GM12892 (cell line): Measurements from ENCODE around the gene PARP8.

Experiments used
- POLR2A ChIP-seq: IDR thresholded peaks from 2 replicates; pipeline ENCODE4 v1.6.1; 2011; ENCODE audit warnings: low read depth, low read length, control low read depth
- POLR2AphosphoS5 ChIP-seq: IDR thresholded peaks from 2 replicates; pipeline ENCODE4 v1.6.1; 2011; ENCODE audit warnings: low read depth, low read length, control low read depth

GRCh38 chr5:50657044-50657443, 9.4 kb upstream of the PARP8 start:
- TF ChIP-seq POLR2AphosphoS5 (no peak), POLR2A (no peak)
